ENCODE measurements around the gene COL23A1.

The COL23A1 gene

GRCh38 chr5:178502401-178503100 is 87.6 kb downstream of the COL23A1 start:
- H3K36me3 Mint-ChIP-seq (ENCODE audit: low read depth): peaks cover 9% of the 10 kb centered on the region
- peaks cover 19% of the 10 kb centered on the region for H3K9me3 Mint-ChIP-seq
- H3K27ac Mint-ChIP-seq: no peak overlapping the region
- no peaks in the 10 kb centered on the region for H3K4me1 Mint-ChIP-seq
- no peak for TF ChIP-seq CTCF (IDR thresholded peaks at IDR 0.05; ENCODE audit: unreplicated experiment in 3 of 3)
- H3K4me3 Mint-ChIP-seq: no peak overlapping the region
- H3K27me3 Mint-ChIP-seq (ENCODE audit: low read depth): no peaks in the 10 kb centered on the region

- Mint-ChIP-seq H3K4me1 (no peaks in the 10 kb centered on the region), H3K36me3 (ENCODE audit: low read depth) (peaks cover 8% of the 10 kb centered on the region), H3K27me3 (ENCODE audit: low read depth) (no peaks in the 10 kb centered on the region), H3K27ac (no peak overlapping the region), H3K9me3 (peaks cover 13% of the 10 kb centered on the region), H3K4me3 (no peak overlapping the region)
- no peak for TF ChIP-seq CTCF (IDR thresholded peaks at IDR 0.05; ENCODE audit: unreplicated experiment in 3 of 3)
These were observed 90.8 kb downstream of the COL23A1 start for GRCh38 chr5:178499352-178499751.

- no peak for TF ChIP-seq CTCF (IDR thresholded peaks at IDR 0.05; ENCODE audit: unreplicated experiment in 3 of 3)
- Mint-ChIP-seq H3K4me1 (peaks cover 8% of the 10 kb centered on the region), H3K36me3 (ENCODE audit: low read depth) (peaks cover 4% of the 10 kb centered on the region), H3K9me3 (peaks cover 12% of the 10 kb centered on the region), H3K4me3 (no peak overlapping the region), H3K27me3 (ENCODE audit: low read depth) (no peaks in the 10 kb centered on the region), H3K27ac (no peak overlapping the region)
These were observed 93.6 kb downstream of the COL23A1 start for GRCh38 chr5:178496642-178497041.

GRCh38 chr5:178496214-178496613 is 94.0 kb downstream of the COL23A1 start:
- TF ChIP-seq CTCF (IDR thresholded peaks at IDR 0.05; ENCODE audit: unreplicated experiment in 3 of 3): no peak
- Mint-ChIP-seq H3K4me1 (peaks cover 8% of the 10 kb centered on the region), H3K9me3 (peaks cover 12% of the 10 kb centered on the region), H3K27ac (no peak overlapping the region), H3K4me3 (no peak overlapping the region), H3K27me3 (ENCODE audit: low read depth) (no peaks in the 10 kb centered on the region), H3K36me3 (ENCODE audit: low read depth) (peaks cover 4% of the 10 kb centered on the region)

- no peak overlapping the region for H3K4me3 Mint-ChIP-seq
- peaks cover 9% of the 10 kb centered on the region for H3K9me3 Mint-ChIP-seq
- no peak for TF ChIP-seq CTCF (IDR thresholded peaks at IDR 0.05; ENCODE audit: unreplicated experiment in 3 of 3)
- H3K27ac Mint-ChIP-seq: no peak overlapping the region
- H3K4me1 Mint-ChIP-seq: peaks cover 8% of the 10 kb centered on the region
- H3K27me3 Mint-ChIP-seq (ENCODE audit: low read depth): no peaks in the 10 kb centered on the region
- peaks cover 4% of the 10 kb centered on the region for H3K36me3 Mint-ChIP-seq (ENCODE audit: low read depth)
These were observed 94.5 kb downstream of the COL23A1 start for GRCh38 chr5:178495706-178496105.

- Mint-ChIP-seq H3K27me3 (ENCODE audit: low read depth) (no peaks in the 10 kb centered on the region), H3K36me3 (ENCODE audit: low read depth) (peaks cover 4% of the 10 kb centered on the region), H3K9me3 (peaks cover 16% of the 10 kb centered on the region), H3K27ac (no peak overlapping the region), H3K4me1 (peaks cover 15% of the 10 kb centered on the region), H3K4me3 (no peak overlapping the region)
- no peak for TF ChIP-seq CTCF (IDR thresholded peaks at IDR 0.05; ENCODE audit: unreplicated experiment in 3 of 3)
These were observed 97.9 kb downstream of the COL23A1 start for GRCh38 chr5:178492278-178492677.

Measured in nephron (organoid).